Heart right ventricle (tissue), 16 donors: Measurements from ENCODE around the gene AIFM1. TPM values are rescaled to one million over a fixed set of nuclear protein-coding genes. Genes with fewer than 3 reads are reported as not detected.

Experiments used
- ATAC-seq, 8 donors: fragments of 200-7000 bp; cut with Tn5 transposase; one replicate each; pipeline ENCODE4 v1.9.1; 2020; ENCODE audit warnings: mild to moderate bottlenecking in 8 of 8, moderate library complexity in 8 of 8, moderate number of reproducible peaks in 1 of 8
- DNase-seq, 2 donors: peaks; one replicate each; pipeline ENCODE4 v3.0.0-alpha.2; 2020
- H3K27ac ChIP-seq, 10 donors: fragments of 200-600 bp; sonication (generic) in 2 of 10; one replicate each; pipeline versions ENCODE4 v1.5.0 to v1.8.0; 2020 to 2022; ENCODE audit warnings: mild to moderate bottlenecking in 3 of 10
- H3K27me3 ChIP-seq, 7 donors: fragments of 200-600 bp; one replicate each; pipeline ENCODE4 v1.8.0; 2021 to 2022; ENCODE audit warnings: mild to moderate bottlenecking in 2 of 7
- H3K36me3 ChIP-seq, 9 donors: fragments of 200-600 bp; sonication (generic) in 1 of 9; one replicate each; pipeline versions ENCODE4 v1.5.0 to v1.8.0; 2020 to 2022; ENCODE audit warnings: mild to moderate bottlenecking in 2 of 9
- H3K4me1 ChIP-seq, 9 donors: fragments of 200-600 bp; sonication (generic) in 1 of 9; one replicate each; pipeline versions ENCODE4 v1.5.0 to v1.8.0; 2020 to 2022; ENCODE audit warnings: mild to moderate bottlenecking in 4 of 9
- H3K4me3 ChIP-seq, 10 donors: fragments of 200-600 bp; sonication (generic) in 2 of 10; one replicate each; pipeline versions ENCODE4 v1.5.0 to v1.8.0; 2020 to 2022; ENCODE audit warnings: mild to moderate bottlenecking in 7 of 10, moderate library complexity in 2 of 10
- H3K9me3 ChIP-seq, 11 donors: fragments of 200-600 bp in 10 of 11; sonication (generic) in 2 of 11; one replicate each; pipeline versions ENCODE4 v1.5.0 to v1.8.0; 2013 to 2022; ENCODE audit warnings: mild to moderate bottlenecking in 2 of 11, control low read depth in 1 of 11, moderate library complexity in 1 of 11
- CTCF ChIP-seq, 9 donors: fragments of 200-600 bp; sonication (generic) in 2 of 9; IDR thresholded peaks; one replicate each; pipeline versions ENCODE4 v1.5.0 to v1.8.0; 2021 to 2022; ENCODE audit warnings: antibody characterized with exemption in 9 of 9, mild to moderate bottlenecking in 5 of 9, moderate library complexity in 1 of 9
- WGBS, 2 donors: extraction: QIAGEN DNeasy Blood & Tissue Kit; methylation state at CpG; one replicate each; pipeline ENCODE4 v1.1.7; 2013; ENCODE audit warnings: inconsistent platforms in 1 of 2; 5-methylcytosine and 5-hydroxymethylcytosine counted together
- intact Hi-C, 10 donors: fragments of 100-400 bp; cut with DNase I; formaldehyde crosslinking; loops; one replicate each; pipeline versions ENCODE4 v1.11.1 to v1.14.2; 2022
- polyA plus RNA-seq, 2 donors: library from polyadenylated mRNA; stranded (reverse); fragments of 200-250 nt; gene quantifications; one replicate each; pipeline ENCODE4 v1.2.3, GENCODE V29; 2013
- total RNA-seq, 10 donors: library from RNA; stranded (reverse); fragmentation: NEBNext Ultra II Directional in 3 of 10; extraction: Animal tissue kit (Norgen Biotek cat#: 25700) in 3 of 10; gene quantifications; one replicate each; pipeline versions ENCODE4 v1.2.1 to v1.2.4, GENCODE V29; 2021 to 2023
- donor health status: Arrhythmogenic right ventricular cardiomyopathy.
- donor health status: ischemic (EF 13 %, LVEDD 7.1; RV severe dilation, severe dysfunction).
- donor health status: healthy with polysubstance abuse.
- donor health status: DM: no; HTN: yes; CAD: no.
- donor health status: DM: no; HTN: no; CAD: no.
- donor health status: ischemic (EF 25% LVEDD 6.9; RV normal size, moderate dysfunction).
- donor health status: ischemic (EF 25% LVEDD 5.7; RV mildly dilated, moderate dysfunction).
- donor health status: healthy.
- donor health status: DM: yes; HTN: yes; CAD: no.
- donor health status: Ischemic cardiomyopathy.
- donor health status: ischemic (EF 35%, LVEDD 5.7; RV mildly dilated, moderate dysfunction).
- donor health status: nonischemic (EF 11% LVEDD 7.7; RV severe dilation, severe dysfunction).
- donor health status: DM: yes; HTN: yes; CAD: no.
- donor health status: PGD.
- donor health status: ischemic (EF 29% LVEDD 5.4; RV normal size, mild dysfunction).
- donor health status: nonischemic (EF 23%, LVEDD 6.1; RV moderate dilation, normal function).

The AIFM1 gene
- total and polyA plus RNA-seq, 12 donors = 93.8 to 165 (median 141) TPM

- no peaks in the 10 kb centered on the region for H3K36me3 ChIP-seq
- H3K4me1 ChIP-seq = peaks cover 0 to 36% (median 13%) of the 10 kb centered on the region in 9 donors
- H3K27ac ChIP-seq = peak overlapping the region in 4 of 10 donors; percentile 66 to 80 (median 74)
- H3K27me3 ChIP-seq = peaks cover 0 to 4% (median 0%) of the 10 kb centered on the region in 7 donors
- peak overlapping the region; percentile 14 to 62 (median 54) for H3K4me3 ChIP-seq
- DNase-seq (no peak), ATAC-seq (peak in 1 of 8 donors; percentile 2)
- WGBS, 2 donors = 35 to 40% methylated on average over 33 to 34 of the region's 34 CpGs
- no peaks in the 10 kb centered on the region for H3K9me3 ChIP-seq
- no peak for TF ChIP-seq CTCF (IDR thresholded peaks at IDR 0.05)
- intact Hi-C loops = loop anchor here in 3 of 10 donors (5.0 to 10.0 kb wide), 2 partner anchors 47 to 50 kb away; no protein-coding TSS in a partner anchor
Observed at GRCh38 chrX:130172127-130172845, 6.6 kb upstream of the AIFM1 start.

- H3K4me3 ChIP-seq = peak within 1 kb of the TSS; percentile 14 to 62 (median 54)
- intact Hi-C loops = loop anchor here in 3 of 10 donors (5.0 to 10.0 kb wide), 2 partner anchors 47 to 49 kb away; no protein-coding TSS in a partner anchor
- H3K27ac ChIP-seq = peak within 1 kb of the TSS in 4 of 10 donors; percentile 66 to 80 (median 74)
- peaks cover 0 to 43% (median 13%) of the 10 kb centered on the region in 9 donors for H3K4me1 ChIP-seq
- 1% methylated on average over 49 to 61 of the region's 61 CpGs for WGBS, 2 donors
- H3K9me3 ChIP-seq = no peaks in the 10 kb centered on the region
- no peak for TF ChIP-seq CTCF (IDR thresholded peaks at IDR 0.05)
- DNase-seq (peak; percentile 8 to 17), ATAC-seq (peak; percentile 19 to 60 (median 45))
- H3K36me3 ChIP-seq = no peaks in the 10 kb centered on the region
- H3K27me3 ChIP-seq = no peaks in the 10 kb centered on the region
Observed at GRCh38 chrX:130171446-130172126, 5.9 kb upstream of the AIFM1 start, which contains the start of gene RAB33A. Gene RAB33A (plus strand): TSS chrX:130171962. CDS start chrX:130172063, 101 bp downstream.

- WGBS, 2 donors = 2 to 4% methylated on average over 20 to 36 of the region's 36 CpGs
- Histone ChIP-seq H3K36me3 (no peaks in the 10 kb centered on the region), H3K27ac (peak overlapping the region in 2 of 10 donors; percentile 34 to 74), H3K27me3 (no peaks in the 10 kb centered on the region), H3K4me1 (peaks cover 0 to 45% (median 13%) of the 10 kb centered on the region in 9 donors), H3K9me3 (no peaks in the 10 kb centered on the region), H3K4me3 (peak overlapping the region; percentile 14 to 62 (median 54))
- DNase-seq = peak; percentile 24 to 36
- intact Hi-C loops = loop anchor here in 3 of 10 donors (5.0 to 10.0 kb wide), 2 partner anchors 46 to 49 kb away; no protein-coding TSS in a partner anchor
- peak; percentile 39 to 74 (median 59) for ATAC-seq
- TF ChIP-seq CTCF (IDR thresholded peaks at IDR 0.05) = no peak
Observed at GRCh38 chrX:130170752-130171445, 5.3 kb upstream of the AIFM1 start.

GRCh38 chrX:130167040-130167439, 1.4 kb upstream of the AIFM1 start:
- Histone ChIP-seq H3K4me3 (peak overlapping the region in 4 of 10 donors; percentile 71 to 80 (median 74)), H3K36me3 (no peaks in the 10 kb centered on the region), H3K9me3 (no peaks in the 10 kb centered on the region), H3K27ac (peak overlapping the region in 2 of 10 donors; percentile 94), H3K4me1 (peaks cover 0 to 38% (median 8%) of the 10 kb centered on the region in 9 donors), H3K27me3 (no peaks in the 10 kb centered on the region)
- ATAC-seq (no peak), DNase-seq (no peak)
- intact Hi-C loops = loop anchor here in 2 of 10 donors (5.0 kb wide), 2 partner anchors 40 to 85 kb away; no protein-coding TSS in a partner anchor
- 52 to 60% methylated on average over 4 of the region's 4 CpGs for WGBS, 2 donors
- no peak for TF ChIP-seq CTCF (IDR thresholded peaks at IDR 0.05)
